ENCODE data around the gene CASKIN2.

CASKIN2 gene

DNA sequence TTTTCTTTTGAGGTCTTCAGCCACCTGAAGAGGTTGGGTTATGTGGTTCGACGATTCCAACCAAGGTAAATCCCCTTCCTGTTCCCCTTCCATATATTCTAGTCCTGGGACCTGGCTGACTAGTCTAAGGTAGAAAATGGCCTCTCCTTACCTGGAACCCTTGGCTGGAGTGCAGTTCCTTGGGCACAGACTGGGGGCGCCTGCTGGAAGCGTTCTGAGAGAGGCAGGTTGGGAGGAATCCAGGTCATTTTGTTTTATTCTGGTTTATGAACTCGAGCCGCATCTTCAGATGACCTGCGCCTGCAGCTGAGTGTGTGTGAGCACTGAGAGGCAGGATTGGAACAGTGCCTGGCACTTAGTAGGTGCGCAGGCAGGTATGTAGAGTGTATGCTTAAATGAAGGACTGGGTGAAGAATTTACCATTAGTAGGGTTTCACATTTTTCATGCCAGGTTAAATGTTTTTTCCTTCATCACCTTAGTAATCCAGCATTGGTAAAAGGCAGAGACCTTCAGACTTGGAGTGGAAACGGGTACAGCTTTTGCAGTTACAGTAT lies 3.7 kb upstream of the CASKIN2 start:
- DNase-seq (ENCODE audit: low spot score) = no peak
- Mint-ChIP-seq H3K27me3 (ENCODE audit: low read depth) (peaks cover 2% of the 10 kb centered on the region), H3K36me3 (ENCODE audit: low read depth) (peaks cover 28% of the 10 kb centered on the region), H3K4me1 (ENCODE audit: low read depth) (peaks cover 22% of the 10 kb centered on the region), H3K9me3 (no peaks in the 10 kb centered on the region), H3K4me3 (peak overlapping the region; percentile 73), H3K27ac (no peak overlapping the region)

DNA sequence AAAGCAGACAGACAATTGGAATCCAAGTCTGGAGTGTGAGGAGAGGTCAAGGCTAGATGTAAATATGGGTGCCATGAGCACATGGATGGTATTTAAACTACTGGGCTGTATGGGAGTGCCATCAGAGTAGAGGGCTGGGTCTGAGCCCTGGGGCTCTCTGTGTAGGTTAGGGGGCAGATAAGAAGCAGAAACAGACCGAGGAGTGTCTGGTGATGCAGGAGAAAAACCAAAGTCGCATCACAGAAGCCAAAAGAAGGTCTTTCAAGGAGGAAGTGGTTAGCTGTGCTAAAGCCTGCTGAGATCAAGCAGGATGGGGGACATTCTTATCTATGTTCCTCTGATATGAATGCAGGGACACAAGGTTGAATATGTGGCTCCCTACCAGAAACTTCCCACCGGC lies 2.9 kb upstream of the CASKIN2 start:
- H3K27ac Mint-ChIP-seq = peak overlapping the region; percentile 83
- peaks cover 8% of the 10 kb centered on the region for H3K27me3 Mint-ChIP-seq (ENCODE audit: low read depth)
- peaks cover 26% of the 10 kb centered on the region for H3K36me3 Mint-ChIP-seq (ENCODE audit: low read depth)
- H3K4me3 Mint-ChIP-seq = peak overlapping the region; percentile 73
- peak; percentile 60 for DNase-seq (ENCODE audit: low spot score)
- H3K9me3 Mint-ChIP-seq = no peaks in the 10 kb centered on the region
- H3K4me1 Mint-ChIP-seq (ENCODE audit: low read depth) = peaks cover 22% of the 10 kb centered on the region

DNA sequence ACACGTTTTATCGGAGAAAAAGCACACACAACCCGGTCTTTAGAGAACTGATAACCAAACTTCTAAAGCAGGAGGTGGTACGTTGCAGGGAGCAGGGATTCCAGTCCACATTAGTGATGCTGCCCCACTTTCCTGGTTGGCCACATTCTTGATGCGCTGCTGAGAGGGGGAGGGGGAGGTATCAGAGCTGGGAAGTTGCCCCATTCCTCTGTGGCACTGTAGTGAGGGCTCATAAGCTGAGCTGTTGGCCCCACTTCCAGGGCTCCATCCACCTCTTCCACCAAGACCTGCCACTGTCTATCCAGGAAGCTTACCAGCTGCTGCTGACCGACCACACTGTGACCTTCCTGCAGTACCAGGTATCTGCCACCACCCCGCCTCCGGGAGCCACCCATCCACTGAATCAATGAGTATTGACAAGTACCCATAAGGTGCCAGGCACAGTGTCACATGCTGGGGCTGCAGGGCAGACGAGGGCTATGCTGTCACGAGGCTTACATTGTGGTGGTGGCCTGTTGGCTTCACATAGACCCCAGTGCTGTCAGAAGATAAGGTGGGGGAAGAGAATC lies 2.0 kb upstream of the CASKIN2 start:
- peak overlapping the region; percentile 83 for H3K27ac Mint-ChIP-seq
- H3K9me3 Mint-ChIP-seq = no peaks in the 10 kb centered on the region
- peaks cover 22% of the 10 kb centered on the region for H3K4me1 Mint-ChIP-seq (ENCODE audit: low read depth)
- no peak for DNase-seq (ENCODE audit: low spot score)
- H3K27me3 Mint-ChIP-seq (ENCODE audit: low read depth) = peaks cover 8% of the 10 kb centered on the region
- peak overlapping the region; percentile 73 for H3K4me3 Mint-ChIP-seq
- H3K36me3 Mint-ChIP-seq (ENCODE audit: low read depth) = peaks cover 22% of the 10 kb centered on the region

DNA sequence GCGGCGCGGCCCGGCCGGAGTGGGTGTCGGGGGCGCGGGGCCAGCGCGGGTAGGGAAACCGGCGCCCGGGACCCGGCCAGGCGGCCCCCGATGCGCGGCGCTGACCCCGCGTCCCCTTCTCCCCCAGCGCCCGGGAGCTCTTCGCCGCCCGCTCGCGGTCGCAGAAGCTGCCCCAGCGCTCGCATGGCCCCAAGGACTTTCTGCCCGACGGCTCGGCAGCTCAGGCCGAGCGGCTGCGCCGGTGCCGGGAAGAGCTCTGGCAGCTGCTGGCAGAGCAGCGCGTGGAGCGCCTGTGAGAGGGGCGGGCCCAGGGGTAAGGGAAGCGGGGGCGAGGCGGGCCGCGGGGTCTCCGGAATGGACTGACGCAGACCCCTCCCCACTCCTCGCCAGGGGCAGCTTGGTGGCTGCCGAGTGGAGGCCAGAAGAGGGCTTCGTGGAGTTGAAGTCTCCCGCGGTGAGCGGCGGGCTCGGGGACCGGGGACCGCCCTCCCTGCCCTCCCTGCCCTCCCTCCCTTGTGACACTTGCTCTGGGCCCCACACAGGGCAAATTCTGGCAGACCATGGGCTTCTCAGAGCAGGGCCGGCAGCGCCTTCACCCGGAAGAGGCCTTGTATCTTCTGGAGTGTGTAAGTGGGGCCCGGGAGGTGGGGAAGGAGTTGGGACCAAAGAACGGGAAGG lies 1.4 kb upstream of the CASKIN2 start:
- no peaks in the 10 kb centered on the region for H3K9me3 Mint-ChIP-seq
- H3K27me3 Mint-ChIP-seq (ENCODE audit: low read depth) = peaks cover 8% of the 10 kb centered on the region
- H3K4me1 Mint-ChIP-seq (ENCODE audit: low read depth) = peaks cover 22% of the 10 kb centered on the region
- H3K27ac Mint-ChIP-seq = peak overlapping the region; percentile 83
- H3K4me3 Mint-ChIP-seq = peak overlapping the region; percentile 73
- H3K36me3 Mint-ChIP-seq (ENCODE audit: low read depth) = peaks cover 19% of the 10 kb centered on the region
- DNase-seq (ENCODE audit: low spot score) = peak; percentile 49

DNA sequence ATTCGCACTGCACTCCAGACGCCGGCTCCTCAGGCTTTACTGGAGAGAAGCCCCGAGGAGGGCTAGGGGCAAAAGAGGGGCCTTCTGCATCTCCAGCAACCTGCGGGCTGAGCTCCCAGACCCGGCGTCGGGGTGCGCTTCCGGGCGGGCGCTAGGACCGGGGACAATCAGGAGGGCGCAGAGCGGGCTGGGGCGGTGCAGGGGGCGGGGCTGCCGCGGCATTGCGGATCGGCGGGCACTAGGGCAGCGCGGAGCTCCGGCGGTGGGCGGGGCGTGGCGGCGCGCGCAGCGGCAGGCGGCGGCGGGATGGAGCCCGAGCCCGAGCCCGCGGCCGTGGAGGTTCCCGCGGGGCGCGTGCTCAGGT lies 900 bp upstream of the CASKIN2 start, which contains the start of gene TSEN54:
Gene TSEN54, plus strand, starts transcription at position 274 of the 364 bp plus-strand sequence. Its CDS starts 33 bp downstream, at position 307.
- H3K36me3 Mint-ChIP-seq (ENCODE audit: low read depth) = peaks cover 19% of the 10 kb centered on the region
- peak within 1 kb of the TSS; percentile 83 for H3K27ac Mint-ChIP-seq
- DNase-seq (ENCODE audit: low spot score) = peak; percentile 94
- peaks cover 22% of the 10 kb centered on the region for H3K4me1 Mint-ChIP-seq (ENCODE audit: low read depth)
- no peaks in the 10 kb centered on the region for H3K9me3 Mint-ChIP-seq
- H3K4me3 Mint-ChIP-seq = peak within 1 kb of the TSS; percentile 80
- H3K27me3 Mint-ChIP-seq (ENCODE audit: low read depth) = peaks cover 8% of the 10 kb centered on the region

DNA sequence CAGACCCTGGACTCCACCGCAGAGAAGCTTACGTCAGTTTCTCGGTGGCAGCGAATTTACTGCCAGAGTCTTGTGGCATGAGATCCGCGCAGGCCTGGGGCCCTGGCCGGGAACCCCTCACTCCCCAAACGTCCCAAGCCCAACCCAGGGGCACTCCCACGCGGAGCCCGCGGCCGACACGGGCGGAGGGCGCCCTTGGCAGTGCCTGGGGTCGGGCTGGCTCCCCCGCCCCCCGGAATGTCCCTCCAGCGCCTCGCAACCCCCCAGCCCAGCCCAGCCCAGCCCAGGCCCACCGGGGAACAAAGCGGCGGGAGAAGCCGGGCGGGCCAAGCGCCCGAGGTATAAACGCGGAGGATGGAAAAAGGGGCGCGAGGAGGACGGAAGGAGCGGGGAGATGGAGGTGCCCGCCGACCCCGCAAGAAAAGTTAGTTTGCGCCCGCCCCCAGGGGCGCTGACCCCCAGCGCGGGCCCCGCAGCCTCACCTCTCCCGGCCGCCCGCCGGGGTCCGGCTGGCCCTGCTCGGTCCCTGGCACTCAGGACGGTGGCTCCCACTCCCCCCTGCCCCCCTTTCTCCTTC lies 330 bp downstream of the CASKIN2 start:
- no peak overlapping the region for H3K27ac Mint-ChIP-seq
- peaks cover 14% of the 10 kb centered on the region for H3K36me3 Mint-ChIP-seq (ENCODE audit: low read depth)
- H3K9me3 Mint-ChIP-seq = no peaks in the 10 kb centered on the region
- peaks cover 22% of the 10 kb centered on the region for H3K4me1 Mint-ChIP-seq (ENCODE audit: low read depth)
- H3K27me3 Mint-ChIP-seq (ENCODE audit: low read depth) = peaks cover 8% of the 10 kb centered on the region
- DNase-seq (ENCODE audit: low spot score) = no peak
- no peak overlapping the region for H3K4me3 Mint-ChIP-seq

DNA sequence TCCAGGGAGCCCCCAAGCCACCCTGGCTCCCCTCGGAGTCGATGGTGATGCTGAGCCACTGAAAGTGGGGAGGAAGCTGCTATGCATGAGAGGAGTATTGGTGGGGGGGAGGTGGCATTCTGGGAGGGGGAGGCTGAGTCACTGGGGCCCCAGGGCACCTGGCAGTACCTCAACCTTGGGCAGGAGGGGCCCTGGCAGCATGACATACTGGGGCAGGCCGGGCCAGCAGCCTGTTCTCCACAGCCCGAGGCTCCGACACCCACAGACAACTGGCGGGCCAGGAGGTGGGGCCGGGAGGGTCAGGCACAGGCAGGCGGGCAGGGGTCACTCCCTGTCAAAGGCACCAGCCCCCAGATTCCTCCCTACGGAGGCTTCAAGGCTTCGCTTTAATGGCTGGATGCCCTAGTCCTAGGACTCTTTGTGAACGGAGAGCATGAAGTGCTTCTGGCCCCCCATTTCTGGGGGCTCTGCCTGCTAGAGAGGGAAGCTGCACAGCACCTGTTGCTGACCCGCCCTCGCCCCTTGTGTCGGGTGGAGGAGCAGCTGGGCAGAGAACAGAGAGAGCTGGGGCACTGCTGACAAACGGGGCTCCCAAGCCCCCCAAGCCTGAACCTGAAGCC lies 928 bp downstream of the CASKIN2 start:
- Mint-ChIP-seq H3K4me3 (peak overlapping the region; percentile 32), H3K27ac (no peak overlapping the region), H3K4me1 (ENCODE audit: low read depth) (peaks cover 18% of the 10 kb centered on the region), H3K9me3 (no peaks in the 10 kb centered on the region), H3K36me3 (ENCODE audit: low read depth) (peaks cover 10% of the 10 kb centered on the region), H3K27me3 (ENCODE audit: low read depth) (peaks cover 11% of the 10 kb centered on the region)
- no peak for DNase-seq (ENCODE audit: low spot score)

DNA sequence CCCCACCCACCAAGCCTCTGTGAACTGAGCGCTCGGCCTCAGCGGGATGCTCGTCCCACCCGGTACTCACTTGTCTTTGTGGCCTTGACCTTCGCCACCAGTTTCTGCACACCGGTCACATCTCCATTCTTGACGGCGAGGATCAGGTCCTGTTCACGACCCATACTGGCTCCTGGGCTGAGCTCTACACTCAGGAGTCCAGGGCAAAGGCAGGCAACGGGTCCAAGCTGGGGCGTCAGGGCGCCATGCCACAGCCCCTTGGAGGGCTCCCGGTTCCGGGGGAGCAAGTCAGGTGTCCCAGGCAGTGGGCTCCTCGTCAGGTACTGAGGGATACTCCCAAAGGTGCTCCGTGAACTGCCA lies 1.7 kb downstream of the CASKIN2 start:
- H3K27me3 Mint-ChIP-seq (ENCODE audit: low read depth) = peaks cover 11% of the 10 kb centered on the region
- no peak overlapping the region for H3K27ac Mint-ChIP-seq
- H3K4me3 Mint-ChIP-seq = peak overlapping the region; percentile 51
- peaks cover 7% of the 10 kb centered on the region for H3K36me3 Mint-ChIP-seq (ENCODE audit: low read depth)
- DNase-seq (ENCODE audit: low spot score) = no peak
- no peaks in the 10 kb centered on the region for H3K9me3 Mint-ChIP-seq
- peaks cover 16% of the 10 kb centered on the region for H3K4me1 Mint-ChIP-seq (ENCODE audit: low read depth)

DNA sequence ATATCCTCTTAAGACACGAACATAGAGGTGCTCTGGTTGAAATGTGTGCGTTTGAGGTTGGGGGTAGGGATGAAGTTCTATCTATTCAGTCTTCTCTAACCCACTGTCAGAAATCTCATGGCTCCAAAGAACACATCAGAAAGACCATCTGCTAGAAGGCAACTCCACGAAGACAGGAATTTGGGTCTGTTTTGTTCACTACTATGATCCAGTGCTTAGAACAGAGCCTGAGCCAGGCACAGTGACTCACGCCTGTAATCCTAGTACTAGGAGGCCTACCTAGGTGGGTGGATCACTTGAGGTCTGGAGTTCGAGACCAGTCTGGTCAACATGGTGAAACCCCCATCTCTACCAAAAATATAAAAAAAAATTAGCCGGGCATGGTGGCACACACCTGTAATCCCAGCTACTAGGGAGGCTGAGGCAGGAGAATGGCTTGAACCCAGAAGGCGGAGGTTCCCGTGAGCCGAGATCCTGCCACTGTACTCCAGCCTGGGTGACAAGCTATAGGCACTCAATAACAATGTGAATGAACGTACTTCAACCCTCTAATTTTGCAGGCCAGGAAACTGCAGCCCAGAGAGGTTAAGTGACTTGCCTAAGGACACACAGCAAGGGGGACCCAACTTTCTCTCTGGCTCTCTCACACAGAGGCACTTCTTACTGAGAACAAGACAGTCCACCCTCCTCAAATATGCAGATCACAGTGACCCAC lies 2.3 kb downstream of the CASKIN2 start:
- no peaks in the 10 kb centered on the region for H3K9me3 Mint-ChIP-seq
- peaks cover 10% of the 10 kb centered on the region for H3K4me1 Mint-ChIP-seq (ENCODE audit: low read depth)
- peaks cover 1% of the 10 kb centered on the region for H3K36me3 Mint-ChIP-seq (ENCODE audit: low read depth)
- no peak for DNase-seq (ENCODE audit: low spot score)
- peaks cover 11% of the 10 kb centered on the region for H3K27me3 Mint-ChIP-seq (ENCODE audit: low read depth)
- peak overlapping the region; percentile 51 for H3K4me3 Mint-ChIP-seq
- no peak overlapping the region for H3K27ac Mint-ChIP-seq

DNA sequence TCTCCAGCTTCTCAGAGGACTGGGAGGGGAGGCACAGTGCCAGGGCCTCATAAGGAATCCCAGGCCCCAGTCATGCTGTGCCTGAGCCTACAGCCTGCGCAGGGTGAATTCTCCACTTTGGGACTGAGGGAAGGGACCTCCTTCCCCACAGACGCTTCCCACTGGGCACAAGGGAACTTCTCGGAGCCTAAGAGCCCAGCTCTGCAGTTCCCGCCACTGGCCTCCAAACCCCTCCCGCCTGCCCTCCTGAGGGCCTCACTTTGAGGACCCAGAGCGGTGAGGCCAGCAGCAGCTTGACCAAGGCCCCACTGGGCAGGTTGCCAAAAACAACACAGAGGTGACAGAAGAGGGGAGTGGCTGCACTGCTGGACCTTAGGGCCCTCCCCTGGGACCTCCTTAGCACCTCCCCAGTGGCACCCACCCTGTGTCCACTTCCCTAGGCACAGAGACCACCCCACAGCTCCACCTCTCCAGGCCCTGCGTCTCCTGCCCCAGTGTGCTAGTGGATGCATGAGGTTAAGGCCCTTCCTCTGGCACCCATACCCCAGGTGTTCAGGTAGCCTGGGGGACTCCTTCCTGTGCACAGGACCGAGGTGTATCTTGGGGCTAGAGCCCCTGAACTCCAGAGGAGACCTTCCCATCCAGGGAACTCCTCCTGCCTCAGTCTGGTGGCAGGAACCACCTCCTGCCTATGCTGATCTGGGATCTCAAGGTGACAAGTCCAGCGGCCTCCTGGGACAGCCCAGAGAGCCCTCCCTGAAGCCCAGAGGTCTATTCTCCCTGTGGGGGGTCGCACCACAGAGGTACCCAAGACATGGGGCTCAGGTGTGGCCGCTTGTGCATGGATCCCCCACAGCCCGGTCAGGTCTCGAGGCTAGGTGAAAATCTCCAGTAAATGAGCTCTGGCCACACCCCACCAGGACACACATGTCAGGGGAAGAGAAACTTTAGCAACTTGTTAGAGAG lies 3.4 kb downstream of the CASKIN2 start:
- no peak for DNase-seq (ENCODE audit: low spot score)
- H3K27ac Mint-ChIP-seq = no peak overlapping the region
- no peaks in the 10 kb centered on the region for H3K4me1 Mint-ChIP-seq (ENCODE audit: low read depth)
- no peaks in the 10 kb centered on the region for H3K36me3 Mint-ChIP-seq (ENCODE audit: low read depth)
- no peak overlapping the region for H3K4me3 Mint-ChIP-seq
- no peaks in the 10 kb centered on the region for H3K9me3 Mint-ChIP-seq
- peaks cover 11% of the 10 kb centered on the region for H3K27me3 Mint-ChIP-seq (ENCODE audit: low read depth)

DNA sequence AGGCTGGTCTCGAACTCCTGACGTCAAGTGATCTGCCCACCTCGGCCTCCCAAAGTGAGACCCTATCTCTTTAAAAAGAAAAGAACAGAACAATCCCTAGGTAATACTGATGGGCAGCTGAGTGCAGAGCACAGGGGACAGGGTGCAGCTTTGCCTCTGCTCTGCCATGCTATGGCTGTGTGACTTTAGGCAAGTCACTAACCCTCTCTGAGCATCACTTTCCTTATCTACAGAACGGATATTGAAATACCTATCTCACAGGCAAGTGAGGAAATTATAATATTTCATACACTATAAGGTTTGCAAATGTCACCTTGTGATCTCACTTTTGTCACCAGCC lies 4.1 kb downstream of the CASKIN2 start:
- no peak overlapping the region for H3K27ac Mint-ChIP-seq
- H3K4me1 Mint-ChIP-seq (ENCODE audit: low read depth) = no peaks in the 10 kb centered on the region
- H3K9me3 Mint-ChIP-seq = no peaks in the 10 kb centered on the region
- no peak for DNase-seq (ENCODE audit: low spot score)
- no peaks in the 10 kb centered on the region for H3K36me3 Mint-ChIP-seq (ENCODE audit: low read depth)
- no peak overlapping the region for H3K4me3 Mint-ChIP-seq
- H3K27me3 Mint-ChIP-seq (ENCODE audit: low read depth) = peaks cover 11% of the 10 kb centered on the region

DNA sequence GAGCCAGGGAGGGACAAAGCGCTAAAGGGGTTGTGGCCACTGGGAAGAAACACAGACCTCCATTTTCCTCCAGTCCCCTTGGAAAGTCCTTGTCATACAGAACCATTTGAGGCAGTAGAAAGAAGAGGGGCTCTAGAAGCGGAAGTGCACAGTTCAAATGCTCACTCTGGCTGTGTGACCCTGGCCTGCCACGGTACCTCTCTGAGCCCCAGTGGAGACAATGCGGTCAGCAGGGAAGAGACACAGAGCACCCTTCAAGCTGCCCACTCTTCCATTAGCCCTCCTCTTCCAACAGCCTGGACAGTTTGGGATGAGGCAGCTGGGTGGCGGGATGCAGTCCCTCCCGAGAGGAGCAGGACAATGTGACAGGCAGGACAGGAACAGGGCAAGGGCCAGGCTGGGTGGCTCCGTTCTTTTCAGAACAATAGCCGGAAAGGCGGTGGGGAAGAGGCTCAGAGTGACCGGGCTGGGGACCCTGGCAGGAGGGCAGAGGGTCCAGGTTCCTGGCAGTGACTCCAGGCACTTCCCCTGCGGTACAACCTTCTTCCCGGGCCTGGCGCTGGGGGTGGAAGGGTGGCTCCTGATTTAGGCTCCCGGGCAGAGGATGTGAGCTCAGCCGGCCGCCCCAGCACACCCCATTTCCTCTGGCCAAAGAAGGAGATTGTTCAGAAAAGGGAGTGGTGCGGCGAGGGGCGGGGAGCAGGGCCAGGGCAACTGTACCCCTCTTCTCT lies 5.6 kb downstream of the CASKIN2 start:
- Mint-ChIP-seq H3K4me1 (ENCODE audit: low read depth) (no peaks in the 10 kb centered on the region), H3K36me3 (ENCODE audit: low read depth) (no peaks in the 10 kb centered on the region), H3K4me3 (no peak overlapping the region), H3K27me3 (ENCODE audit: low read depth) (peaks cover 11% of the 10 kb centered on the region), H3K9me3 (no peaks in the 10 kb centered on the region), H3K27ac (no peak overlapping the region)
- DNase-seq (ENCODE audit: low spot score) = no peak
